Gastrocnemius medialis (tissue), 4 donors: ENCODE results near the gene RHPN2.
"Not testable (repeated sequence)": the region's sequence is repeated elsewhere in the genome, so short reads cannot be mapped to it uniquely, and the experiment has no call there.

Source experiments
- POLR2A ChIP-seq, 2 donors: fragments of 450-650 bp; IDR thresholded peaks; one replicate each; pipeline ENCODE4 v1.6.1; 2017; ENCODE audit warnings: antibody characterized with exemption in 2 of 2, mild to moderate bottlenecking in 2 of 2, moderate library complexity in 2 of 2
- TF ChIP-seq, protein P1 (sequence below), 5 experiments: fragments of 450-650 bp in 3 of 5; fragments of 200-600 bp in 2 of 5; sonication (generic) in 2 of 5; IDR thresholded peaks in 4 of 5; conservative IDR thresholded peaks in 1 of 5; 1 replicate in 4 of 5; 2 replicates in 1 of 5; pipeline ENCODE4 v1.5.1; 2016 to 2019; ENCODE audit warnings: antibody characterized with exemption in 5 of 5, mild to moderate bottlenecking in 3 of 5, moderate library complexity in 3 of 5

DNA sequence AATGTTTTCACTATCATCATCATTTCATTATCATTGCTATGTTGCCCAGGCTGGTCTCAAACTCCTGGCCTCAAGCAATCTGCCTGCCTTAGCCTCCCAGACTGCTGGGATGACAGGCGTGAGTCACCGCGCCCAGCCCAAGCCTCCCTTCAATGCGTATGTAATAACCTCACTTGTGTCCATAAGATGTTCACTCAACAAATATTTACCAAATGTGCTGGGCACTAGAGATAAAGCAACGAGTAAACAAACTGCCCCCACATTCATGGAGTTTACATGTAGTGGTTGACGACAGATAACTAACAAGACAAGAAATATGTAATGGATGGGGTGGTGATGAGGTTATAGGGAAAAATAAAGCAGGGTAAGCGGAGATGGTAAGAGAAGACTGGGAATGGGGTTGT lies 67.6 kb downstream of the RHPN2 start:
- TF ChIP-seq POLR2A (IDR thresholded peaks at IDR 0.05), result not testable (repeated sequence)
- TF ChIP-seq, protein P1, sequence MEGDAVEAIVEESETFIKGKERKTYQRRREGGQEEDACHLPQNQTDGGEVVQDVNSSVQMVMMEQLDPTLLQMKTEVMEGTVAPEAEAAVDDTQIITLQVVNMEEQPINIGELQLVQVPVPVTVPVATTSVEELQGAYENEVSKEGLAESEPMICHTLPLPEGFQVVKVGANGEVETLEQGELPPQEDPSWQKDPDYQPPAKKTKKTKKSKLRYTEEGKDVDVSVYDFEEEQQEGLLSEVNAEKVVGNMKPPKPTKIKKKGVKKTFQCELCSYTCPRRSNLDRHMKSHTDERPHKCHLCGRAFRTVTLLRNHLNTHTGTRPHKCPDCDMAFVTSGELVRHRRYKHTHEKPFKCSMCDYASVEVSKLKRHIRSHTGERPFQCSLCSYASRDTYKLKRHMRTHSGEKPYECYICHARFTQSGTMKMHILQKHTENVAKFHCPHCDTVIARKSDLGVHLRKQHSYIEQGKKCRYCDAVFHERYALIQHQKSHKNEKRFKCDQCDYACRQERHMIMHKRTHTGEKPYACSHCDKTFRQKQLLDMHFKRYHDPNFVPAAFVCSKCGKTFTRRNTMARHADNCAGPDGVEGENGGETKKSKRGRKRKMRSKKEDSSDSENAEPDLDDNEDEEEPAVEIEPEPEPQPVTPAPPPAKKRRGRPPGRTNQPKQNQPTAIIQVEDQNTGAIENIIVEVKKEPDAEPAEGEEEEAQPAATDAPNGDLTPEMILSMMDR (IDR thresholded peaks at IDR 0.05 in 4 of 5, conservative IDR thresholded peaks at IDR 0.05 in 1 of 5), result not testable (repeated sequence)
